Erythroblast (primary cell): Measurements from ENCODE around the gene REG1B.

Source experiments
- GATA1 ChIP-seq: IDR thresholded peaks from 2 replicates; pipeline ENCODE4 v1.6.1; 2011; ENCODE audit warnings: low read depth, mild to moderate bottlenecking, control low read depth, low read length, moderate library complexity
- POLR2A ChIP-seq: IDR thresholded peaks from 2 replicates; pipeline ENCODE4 v1.6.1; 2011; ENCODE audit warnings: mild to moderate bottlenecking, low read length

GRCh38 chr2:79099140-79099686, 11.4 kb upstream of the REG1B start:
- TF ChIP-seq POLR2A, result no peak
- TF ChIP-seq GATA1, result no peak
